22Rv1 (cell line): ENCODE results near the gene SSH2.

Experiments used
- ZFX ChIP-seq: fragments of 450-650 bp; IDR thresholded peaks from 2 replicates; pipeline ENCODE4 v1.6.1; 2017; ENCODE audit warnings: antibody characterized with exemption, borderline replicate concordance
- TF ChIP-seq, protein P1 (sequence below): fragments of 450-650 bp; IDR thresholded peaks from 2 replicates; pipeline ENCODE4 v1.5.1; 2017; ENCODE audit warnings: mild to moderate bottlenecking

DNA sequence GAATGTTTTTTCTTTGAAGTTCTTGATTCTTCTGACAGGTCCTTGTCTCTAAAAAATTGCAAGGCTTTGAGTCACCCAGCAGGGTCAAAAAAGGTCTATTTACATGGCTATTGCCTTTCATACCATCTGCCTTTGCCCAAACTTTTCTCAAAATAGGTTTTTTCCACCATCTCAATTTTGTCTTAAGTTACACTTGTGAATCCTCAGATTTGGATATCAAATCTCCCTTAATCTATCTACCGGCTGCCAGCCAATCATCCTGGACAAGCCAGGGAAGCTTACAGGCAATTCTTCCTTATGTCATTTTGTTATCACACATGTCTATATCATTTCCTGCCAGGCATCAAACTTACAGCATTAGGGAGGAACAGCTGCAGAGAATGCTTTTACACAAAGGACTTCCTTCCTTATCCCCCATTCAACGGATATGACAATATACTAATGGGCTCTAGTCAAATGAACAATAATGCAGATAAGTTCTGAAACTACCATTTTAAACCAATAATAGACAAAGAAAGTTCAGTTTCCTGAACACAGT, 203.2 kb downstream of the SSH2 start:
- TF ChIP-seq, protein P1, sequence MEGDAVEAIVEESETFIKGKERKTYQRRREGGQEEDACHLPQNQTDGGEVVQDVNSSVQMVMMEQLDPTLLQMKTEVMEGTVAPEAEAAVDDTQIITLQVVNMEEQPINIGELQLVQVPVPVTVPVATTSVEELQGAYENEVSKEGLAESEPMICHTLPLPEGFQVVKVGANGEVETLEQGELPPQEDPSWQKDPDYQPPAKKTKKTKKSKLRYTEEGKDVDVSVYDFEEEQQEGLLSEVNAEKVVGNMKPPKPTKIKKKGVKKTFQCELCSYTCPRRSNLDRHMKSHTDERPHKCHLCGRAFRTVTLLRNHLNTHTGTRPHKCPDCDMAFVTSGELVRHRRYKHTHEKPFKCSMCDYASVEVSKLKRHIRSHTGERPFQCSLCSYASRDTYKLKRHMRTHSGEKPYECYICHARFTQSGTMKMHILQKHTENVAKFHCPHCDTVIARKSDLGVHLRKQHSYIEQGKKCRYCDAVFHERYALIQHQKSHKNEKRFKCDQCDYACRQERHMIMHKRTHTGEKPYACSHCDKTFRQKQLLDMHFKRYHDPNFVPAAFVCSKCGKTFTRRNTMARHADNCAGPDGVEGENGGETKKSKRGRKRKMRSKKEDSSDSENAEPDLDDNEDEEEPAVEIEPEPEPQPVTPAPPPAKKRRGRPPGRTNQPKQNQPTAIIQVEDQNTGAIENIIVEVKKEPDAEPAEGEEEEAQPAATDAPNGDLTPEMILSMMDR, result no peak
- TF ChIP-seq ZFX, result no peak
